GM10248 (cell line): Measurements from ENCODE around the gene UCHL5.
"Not testable (repeated sequence)": the region's sequence is repeated elsewhere in the genome, so short reads cannot be mapped to it uniquely, and the experiment has no call there.

Experiments
- CTCF ChIA-PET: fragments of 300-600 bp; sonication (Branson Sonifier 250); formaldehyde crosslinking; extraction: SDS; loops from one replicate; lab custom pipeline; 2021; ENCODE audit warnings: antibody characterized with exemption; lab: Yijun Ruan, JAX
- POLR2A ChIA-PET: fragments of 350-650 bp; sonication (Branson Sonifier 250); formaldehyde crosslinking; extraction: SDS; loops from one replicate; lab custom pipeline; 2020; ENCODE audit warnings: antibody characterized with exemption; lab: Yijun Ruan, JAX
- DNase-seq: peaks from one replicate; pipeline ENCODE4 v3.0.0; 2012; ENCODE audit errors: extremely low spot score
- TF ChIP-seq, protein P1 (sequence below): IDR thresholded peaks from 2 replicates; pipeline ENCODE4 v1.5.1; 2012; ENCODE audit warnings: mild to moderate bottlenecking, low read depth; ENCODE audit errors: extremely low read depth, missing control alignments, control extremely low read depth

Gene UCHL5

GRCh38 chr1:192986110-192986747 is 72.9 kb downstream of the UCHL5 start:
- no peak for DNase-seq
- CTCF ChIA-PET = no interaction called here
- POLR2A ChIA-PET = interaction anchor here (1.0 kb wide), 1 partner anchor 179 kb away, joined by 3 read pairs; no protein-coding TSS in a partner anchor
- TF ChIP-seq, protein P1, sequence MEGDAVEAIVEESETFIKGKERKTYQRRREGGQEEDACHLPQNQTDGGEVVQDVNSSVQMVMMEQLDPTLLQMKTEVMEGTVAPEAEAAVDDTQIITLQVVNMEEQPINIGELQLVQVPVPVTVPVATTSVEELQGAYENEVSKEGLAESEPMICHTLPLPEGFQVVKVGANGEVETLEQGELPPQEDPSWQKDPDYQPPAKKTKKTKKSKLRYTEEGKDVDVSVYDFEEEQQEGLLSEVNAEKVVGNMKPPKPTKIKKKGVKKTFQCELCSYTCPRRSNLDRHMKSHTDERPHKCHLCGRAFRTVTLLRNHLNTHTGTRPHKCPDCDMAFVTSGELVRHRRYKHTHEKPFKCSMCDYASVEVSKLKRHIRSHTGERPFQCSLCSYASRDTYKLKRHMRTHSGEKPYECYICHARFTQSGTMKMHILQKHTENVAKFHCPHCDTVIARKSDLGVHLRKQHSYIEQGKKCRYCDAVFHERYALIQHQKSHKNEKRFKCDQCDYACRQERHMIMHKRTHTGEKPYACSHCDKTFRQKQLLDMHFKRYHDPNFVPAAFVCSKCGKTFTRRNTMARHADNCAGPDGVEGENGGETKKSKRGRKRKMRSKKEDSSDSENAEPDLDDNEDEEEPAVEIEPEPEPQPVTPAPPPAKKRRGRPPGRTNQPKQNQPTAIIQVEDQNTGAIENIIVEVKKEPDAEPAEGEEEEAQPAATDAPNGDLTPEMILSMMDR = no peak

DNA sequence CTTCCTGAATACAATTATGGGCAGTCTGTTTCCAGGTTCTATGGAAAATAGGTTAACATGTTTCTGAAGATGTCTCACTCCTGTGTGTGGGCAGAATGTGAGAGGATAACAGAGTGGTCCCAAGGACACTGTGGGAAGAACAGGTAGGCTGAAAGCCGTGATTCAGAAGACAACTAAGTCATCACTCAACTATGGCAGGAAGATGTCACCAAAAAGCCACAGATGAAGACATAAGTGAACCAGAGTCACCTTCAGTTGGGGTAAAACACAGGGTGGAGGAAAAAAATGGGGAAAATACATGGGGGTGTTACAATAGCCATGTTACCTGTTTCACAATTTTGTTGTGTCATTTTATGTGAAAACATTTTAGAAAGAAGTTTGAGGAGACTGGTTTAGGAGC is 75.1 kb downstream of the UCHL5 start:
- TF ChIP-seq, protein P1 = no peak
- ChIA-PET POLR2A (no interaction called here), CTCF (no interaction called here)
- DNase-seq = no peak

DNA sequence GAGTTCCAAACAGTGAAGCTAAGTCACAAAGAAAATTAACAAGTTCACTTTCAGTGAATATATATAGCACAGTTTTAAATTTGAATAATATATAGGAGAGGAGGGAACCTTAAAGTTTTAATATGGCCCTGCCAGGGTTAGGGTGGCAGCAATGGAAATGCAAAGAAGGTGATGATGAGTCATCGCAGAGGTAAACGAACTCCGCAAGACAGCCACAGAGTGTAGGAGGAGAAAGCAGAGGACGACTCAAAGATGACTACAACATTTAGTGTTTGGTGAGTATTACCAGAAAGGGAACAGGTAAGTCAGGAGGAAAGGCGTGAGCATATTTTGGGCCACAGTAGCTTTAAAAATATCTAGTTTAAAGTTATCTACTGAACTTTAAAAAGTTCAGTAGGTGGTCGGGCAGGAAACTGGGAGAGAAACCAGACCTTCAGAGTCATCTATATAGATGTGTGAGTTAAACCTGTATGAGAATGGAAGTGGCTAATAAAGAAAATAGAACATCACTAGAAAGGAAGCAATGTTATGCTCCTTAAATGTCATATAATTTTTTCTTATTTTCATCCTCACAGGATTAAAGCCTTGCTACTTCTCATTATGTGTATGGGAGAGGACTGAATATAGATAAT is 75.7 kb downstream of the UCHL5 start:
- POLR2A ChIA-PET = no interaction called here
- TF ChIP-seq, protein P1 = no peak
- CTCF ChIA-PET = interaction anchor here (0.6 to 1.6 kb wide), 4 partner anchors 20 to 138 kb away, joined by 3 to 4 read pairs (median 3); partner anchors contain the start of gene CDC73
- DNase-seq = peak; percentile 39

GRCh38 chr1:192980856-192981255 is 78.3 kb downstream of the UCHL5 start:
- TF ChIP-seq, protein P1 = no peak
- CTCF ChIA-PET = interaction anchor here (1.7 kb wide), 1 partner anchor 10 kb away, joined by 4 read pairs; no protein-coding TSS in a partner anchor
- POLR2A ChIA-PET = no interaction called here
- DNase-seq = no peak

DNA sequence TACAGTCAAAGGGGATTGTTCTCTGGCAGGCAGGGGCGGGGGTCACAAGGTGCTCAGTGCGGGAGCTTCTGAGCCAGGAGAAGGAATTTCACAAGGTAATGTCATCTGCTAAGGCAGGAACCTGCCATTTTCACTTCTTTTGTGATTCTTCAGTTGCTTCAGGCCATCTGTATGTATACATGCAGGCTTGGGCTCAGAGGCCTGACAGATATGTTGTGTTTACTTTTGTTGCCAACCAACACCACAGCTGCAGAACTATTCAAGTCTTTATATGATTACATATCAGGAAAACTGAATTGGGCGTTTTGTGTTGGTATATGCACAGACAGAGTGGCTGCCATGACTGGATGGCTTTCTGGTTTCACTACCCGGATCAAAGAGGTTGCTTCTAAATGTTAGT is 78.8 kb downstream of the UCHL5 start:
- CTCF ChIA-PET, POLR2A ChIA-PET: not testable (repeated sequence)

GRCh38 chr1:192979542-192979941 is 79.6 kb downstream of the UCHL5 start:
- DNase-seq = no peak
- TF ChIP-seq, protein P1 = no peak
- ChIA-PET CTCF (no interaction called here), POLR2A (no interaction called here)

More for the DNA sequence above, 78.8 kb downstream of the UCHL5 start:
- not testable (repeated sequence) for DNase-seq

- TF ChIP-seq, protein P1 = no peak
- ChIA-PET POLR2A (no interaction called here), CTCF (no interaction called here)
- DNase-seq = no peak
These were observed 80.9 kb downstream of the UCHL5 start for GRCh38 chr1:192978195-192978710.
